Measurements from ENCODE around the gene SH3TC2.

The SH3TC2 gene

GRCh38 chr5:148967783-148968182 is 95.1 kb downstream of the SH3TC2 start:
- no peak for DNase-seq

- no peak for DNase-seq
These were observed 95.9 kb downstream of the SH3TC2 start for GRCh38 chr5:148966938-148967337.

GRCh38 chr5:148966348-148966747 is 96.5 kb downstream of the SH3TC2 start:
- DNase-seq = no peak

- DNase-seq = no peak
These were observed 97.2 kb downstream of the SH3TC2 start for GRCh38 chr5:148965511-148966265.

- no peak for DNase-seq
These were observed 99.2 kb downstream of the SH3TC2 start for GRCh38 chr5:148963664-148964063.

GRCh38 chr5:148962761-148963324 is 100.0 kb downstream of the SH3TC2 start:
- DNase-seq = no peak

GRCh38 chr5:148962200-148962550 is 100.7 kb downstream of the SH3TC2 start:
- DNase-seq = no peak

GRCh38 chr5:148961261-148962199 is 101.3 kb downstream of the SH3TC2 start:
- DNase-seq = no peak

- no peak for DNase-seq
These were observed 102.6 kb downstream of the SH3TC2 start for GRCh38 chr5:148960070-148960769.

- no peak for DNase-seq
These were observed 105.2 kb downstream of the SH3TC2 start for GRCh38 chr5:148957591-148958202.

- no peak for DNase-seq
These were observed 106.1 kb downstream of the SH3TC2 start for GRCh38 chr5:148956477-148957385.
